GM10248 (cell line): ENCODE results near the gene FBF1.

Experiments
- CTCF ChIA-PET: fragments of 300-600 bp; sonication (Branson Sonifier 250); formaldehyde crosslinking; extraction: SDS; loops from one replicate; lab custom pipeline; 2021; ENCODE audit warnings: antibody characterized with exemption; lab: Yijun Ruan, JAX
- POLR2A ChIA-PET: fragments of 350-650 bp; sonication (Branson Sonifier 250); formaldehyde crosslinking; extraction: SDS; loops from one replicate; lab custom pipeline; 2020; ENCODE audit warnings: antibody characterized with exemption; lab: Yijun Ruan, JAX
- DNase-seq: peaks from one replicate; pipeline ENCODE4 v3.0.0; 2012; ENCODE audit errors: extremely low spot score
- TF ChIP-seq, protein P1 (sequence below): IDR thresholded peaks from 2 replicates; pipeline ENCODE4 v1.5.1; 2012; ENCODE audit warnings: mild to moderate bottlenecking, low read depth; ENCODE audit errors: extremely low read depth, missing control alignments, control extremely low read depth

The FBF1 gene

DNA sequence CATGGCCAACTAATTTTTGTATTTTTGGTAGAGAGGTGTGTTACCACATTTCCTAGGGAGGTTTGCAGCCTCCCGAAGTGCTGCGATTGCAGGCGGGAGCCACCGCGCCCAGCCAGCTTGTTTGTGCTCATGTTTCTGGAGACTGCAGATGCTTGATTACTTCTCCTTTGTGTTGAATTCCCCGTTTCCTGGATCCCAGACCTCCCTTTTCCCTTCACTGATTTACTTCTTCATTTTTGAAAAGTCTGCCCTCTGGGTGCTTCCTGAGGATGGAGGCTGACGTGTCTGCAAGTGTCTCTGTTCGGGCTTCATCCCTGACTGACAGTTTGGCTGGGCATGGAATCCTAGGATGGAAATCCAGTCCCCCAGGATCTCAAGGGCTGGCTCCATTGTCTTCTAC, 55.4 kb downstream of the FBF1 start:
- TF ChIP-seq, protein P1, sequence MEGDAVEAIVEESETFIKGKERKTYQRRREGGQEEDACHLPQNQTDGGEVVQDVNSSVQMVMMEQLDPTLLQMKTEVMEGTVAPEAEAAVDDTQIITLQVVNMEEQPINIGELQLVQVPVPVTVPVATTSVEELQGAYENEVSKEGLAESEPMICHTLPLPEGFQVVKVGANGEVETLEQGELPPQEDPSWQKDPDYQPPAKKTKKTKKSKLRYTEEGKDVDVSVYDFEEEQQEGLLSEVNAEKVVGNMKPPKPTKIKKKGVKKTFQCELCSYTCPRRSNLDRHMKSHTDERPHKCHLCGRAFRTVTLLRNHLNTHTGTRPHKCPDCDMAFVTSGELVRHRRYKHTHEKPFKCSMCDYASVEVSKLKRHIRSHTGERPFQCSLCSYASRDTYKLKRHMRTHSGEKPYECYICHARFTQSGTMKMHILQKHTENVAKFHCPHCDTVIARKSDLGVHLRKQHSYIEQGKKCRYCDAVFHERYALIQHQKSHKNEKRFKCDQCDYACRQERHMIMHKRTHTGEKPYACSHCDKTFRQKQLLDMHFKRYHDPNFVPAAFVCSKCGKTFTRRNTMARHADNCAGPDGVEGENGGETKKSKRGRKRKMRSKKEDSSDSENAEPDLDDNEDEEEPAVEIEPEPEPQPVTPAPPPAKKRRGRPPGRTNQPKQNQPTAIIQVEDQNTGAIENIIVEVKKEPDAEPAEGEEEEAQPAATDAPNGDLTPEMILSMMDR = no peak
- no peak for DNase-seq
- ChIA-PET CTCF (interaction anchor here (3.4 kb wide), 1 partner anchor 10 kb away, joined by 14 read pairs; the partner anchor contains the start of gene TRIM65), POLR2A (no interaction called here)

DNA sequence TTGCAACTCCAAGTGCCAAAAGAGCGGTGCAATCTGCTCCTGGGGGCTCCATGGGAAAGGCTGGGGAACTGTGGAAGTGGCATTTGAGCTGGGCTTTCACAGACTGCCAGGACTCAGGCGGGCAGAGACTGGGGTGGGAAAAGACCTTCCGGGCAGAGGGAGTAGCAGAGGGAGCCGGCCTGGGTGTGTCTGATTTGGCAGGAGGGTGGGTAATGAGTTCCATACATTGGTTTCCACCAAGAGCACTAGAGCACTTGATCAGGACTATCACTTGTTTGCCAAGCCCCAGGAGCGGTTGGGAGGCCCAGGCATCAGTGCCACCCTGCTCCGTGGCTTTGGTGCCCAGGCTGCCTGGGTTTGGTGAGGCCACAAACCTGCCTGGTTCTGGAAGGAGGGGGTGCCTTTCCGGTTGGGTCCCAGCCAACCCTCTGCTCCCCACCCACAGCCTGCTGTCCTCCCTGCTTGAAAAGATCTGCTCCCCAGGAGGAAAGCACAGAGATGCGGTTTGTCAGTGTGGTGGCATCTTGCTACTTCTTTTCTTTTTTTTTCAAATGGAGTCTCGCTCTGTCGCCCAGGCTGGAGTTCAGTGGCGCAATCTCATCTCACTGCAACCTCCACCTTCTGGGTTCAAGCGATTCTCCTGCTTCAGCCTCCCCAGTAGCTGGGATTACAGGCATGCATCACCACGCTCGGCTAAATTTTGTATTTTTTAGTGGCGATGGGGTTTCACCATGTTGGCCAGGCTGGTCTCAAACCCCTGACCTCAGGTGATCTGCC, 59.0 kb downstream of the FBF1 start:
- ChIA-PET POLR2A (interaction anchor here (0.7 to 0.8 kb wide), 2 partner anchors 16 to 385 kb away, joined by 4 to 6 read pairs; no protein-coding TSS in a partner anchor), CTCF (interaction anchor here (1.3 to 1.7 kb wide), 3 partner anchors 12 to 132 kb away, joined by 3 to 5 read pairs (median 3); no protein-coding TSS in a partner anchor)
- no peak for DNase-seq
- TF ChIP-seq, protein P1 = no peak

DNA sequence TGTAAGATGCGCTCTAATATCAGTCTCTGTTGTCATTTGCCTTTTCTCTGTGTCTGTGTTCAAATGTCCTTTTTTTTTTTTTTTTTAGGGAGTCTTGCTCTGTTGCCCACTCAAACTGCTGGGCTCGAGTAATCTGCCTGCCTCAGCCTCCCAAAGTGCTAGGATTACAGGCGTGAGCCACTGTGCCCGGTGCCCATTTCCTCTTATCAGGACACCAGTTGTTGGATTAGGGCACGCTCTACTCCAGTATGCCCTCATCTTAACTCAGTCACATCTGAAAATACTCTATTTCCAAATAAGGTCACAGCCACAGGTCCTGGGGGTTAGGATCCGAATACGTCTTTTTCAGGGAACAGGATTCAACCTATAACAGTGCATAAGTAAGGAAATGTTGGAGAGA, 60.6 kb downstream of the FBF1 start:
- POLR2A ChIA-PET = no interaction called here
- DNase-seq = no peak
- CTCF ChIA-PET = interaction anchor here (1.6 to 3.7 kb wide), 2 partner anchors 16 to 18 kb away, joined by 15 to 27 read pairs; partner anchors contain the start of gene TRIM65
- TF ChIP-seq, protein P1 = no peak

DNA sequence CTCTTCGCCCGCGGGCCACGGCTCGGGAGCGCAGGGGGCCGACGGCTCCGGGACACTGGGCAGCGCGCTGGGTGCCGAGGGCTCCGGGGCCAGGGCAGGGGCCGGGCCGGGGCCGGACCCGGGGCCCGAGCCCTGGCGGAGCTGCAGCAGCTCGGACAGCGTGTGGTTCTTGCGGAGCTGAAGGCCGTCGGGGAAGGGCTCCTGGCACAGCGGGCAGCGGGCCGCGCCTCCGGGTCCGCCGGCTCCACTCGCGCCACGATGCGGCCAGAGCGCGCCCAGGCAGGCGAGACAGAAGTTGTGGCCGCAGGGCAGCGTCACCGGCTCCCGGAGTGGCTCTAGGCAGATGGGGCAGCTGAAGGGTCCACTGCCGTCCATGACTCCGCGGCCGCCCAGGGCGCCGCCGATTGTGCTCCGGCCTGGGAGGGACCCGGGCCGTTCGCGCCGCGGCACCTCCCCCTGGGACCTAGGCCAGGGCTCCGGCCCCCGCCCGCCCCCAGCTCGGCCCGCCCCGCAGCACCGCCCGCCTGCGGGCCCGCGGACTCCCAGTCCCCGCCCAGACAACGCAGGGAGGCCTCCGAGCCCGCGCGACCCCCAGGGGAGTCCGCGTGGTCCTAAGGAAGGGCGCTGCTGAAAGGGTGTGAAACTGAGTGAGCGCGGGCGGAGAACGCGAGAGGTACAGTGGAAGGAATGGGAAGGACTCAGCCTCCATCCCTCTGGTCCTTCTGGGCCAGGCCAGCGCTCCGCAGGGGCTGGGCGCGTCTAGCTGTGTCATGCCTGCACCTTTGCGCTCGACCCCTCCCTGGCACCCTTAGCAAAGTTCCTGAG, 62.5 kb downstream of the FBF1 start, which contains the start of gene TRIM47:
TSS of gene TRIM47 (minus strand) at position 408 of the 825 bp plus-strand sequence. CDS start at position 375, 33 bp downstream.
- no peak for DNase-seq
- ChIA-PET CTCF (interaction anchor here (0.7 to 3.7 kb wide), 11 partner anchors 9 to 475 kb away, joined by 3 to 27 read pairs (median 5); partner anchors contain the start of genes PRPSAP1, TRIM65 and WBP2), POLR2A (interaction anchor here (0.5 to 0.6 kb wide), 2 partner anchors 108 to 182 kb away, joined by 3 to 5 read pairs; no protein-coding TSS in a partner anchor)
- TF ChIP-seq, protein P1 = no peak

DNA sequence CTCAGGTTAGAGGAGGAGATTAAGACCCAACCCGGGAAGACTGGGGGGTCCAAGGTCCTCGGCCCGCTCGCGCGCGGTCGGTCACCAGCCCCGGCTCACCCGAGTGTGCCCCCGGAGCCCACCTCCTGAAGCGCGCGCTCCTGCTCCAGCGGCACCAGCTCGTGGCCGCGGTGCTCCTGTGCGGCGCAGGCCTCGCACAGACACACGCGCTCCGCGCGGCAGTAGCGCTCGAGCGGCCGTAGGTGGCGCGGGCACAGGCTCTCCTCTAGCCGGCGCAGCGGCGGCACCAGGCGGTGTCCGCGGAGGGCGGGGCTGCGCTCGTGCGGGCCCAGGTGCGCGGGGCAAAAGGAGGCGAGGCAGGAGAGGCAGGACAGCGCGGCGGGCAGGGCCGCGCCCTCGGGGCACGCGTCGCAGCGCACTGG, 63.1 kb downstream of the FBF1 start:
- DNase-seq = peak; percentile 73
- TF ChIP-seq, protein P1 = peak; percentile 56
- CTCF ChIA-PET = interaction anchor here (0.6 to 3.7 kb wide), 17 partner anchors 8 to 476 kb away, joined by 3 to 27 read pairs (median 4); partner anchors contain the start of genes MRPL38, PRPSAP1, TRIM65 and WBP2
- POLR2A ChIA-PET = interaction anchor here (0.5 kb wide), 1 partner anchor 182 kb away, joined by 3 read pairs; no protein-coding TSS in a partner anchor
